ENCODE measurements around the gene DYRK3.
"Not testable (repeated sequence)": the region's sequence is repeated elsewhere in the genome, so short reads cannot be mapped to it uniquely, and the experiment has no call there.

The DYRK3 gene

DNA sequence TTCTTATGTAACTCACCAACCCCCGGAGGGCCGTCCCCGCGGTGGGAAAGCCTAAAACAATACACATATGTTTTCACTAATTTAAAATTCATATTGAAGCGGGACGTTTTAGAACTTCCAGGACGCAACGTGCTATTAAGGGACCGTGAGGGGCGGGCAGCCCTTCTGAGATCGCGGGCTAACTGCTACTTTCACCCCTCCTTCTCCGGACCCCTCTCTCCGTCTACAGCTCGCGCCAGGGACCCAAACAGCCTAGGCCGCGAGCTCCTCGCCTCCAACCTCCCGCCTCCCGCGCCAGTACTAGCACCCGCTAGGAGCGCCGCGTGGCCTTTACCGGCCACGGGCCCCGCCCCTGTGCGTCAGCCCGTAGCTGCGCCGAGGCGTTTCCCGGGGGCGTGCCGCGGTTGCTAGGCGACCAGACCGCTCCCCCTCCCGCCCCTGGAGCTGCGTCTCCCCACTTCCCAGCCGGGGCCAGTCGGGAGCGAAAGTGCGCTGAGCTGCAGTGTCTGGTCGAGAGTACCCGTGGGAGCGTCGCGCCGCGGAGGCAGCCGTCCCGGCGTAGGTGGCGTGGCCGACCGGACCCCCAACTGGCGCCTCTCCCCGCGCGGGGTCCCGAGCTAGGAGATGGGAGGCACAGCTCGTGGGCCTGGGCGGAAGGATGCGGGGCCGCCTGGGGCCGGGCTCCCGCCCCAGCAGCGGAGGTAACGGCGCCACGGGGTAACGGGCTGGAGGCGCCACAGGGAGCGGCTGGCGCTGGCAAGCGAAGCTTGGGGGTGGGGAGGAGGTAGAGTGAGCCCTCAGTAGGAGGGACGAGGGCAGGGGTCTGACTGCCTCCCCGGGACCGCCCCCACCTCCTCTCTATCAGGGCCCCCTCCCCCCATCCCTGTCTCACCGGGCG lies at the start of gene DYRK3:
Gene DYRK3 (plus strand): TSS at position 457 of the 898 bp plus-strand sequence. CDS start 168 bp downstream, at position 625.
- peak; percentile 67 to 74 for DNase-seq (ENCODE audit: low read depth in 2 of 2)

GRCh38 chr1:206586501-206587445 lies 48.6 kb upstream of the DYRK3 start:
- no peak for DNase-seq (ENCODE audit: low read depth in 2 of 2)

GRCh38 chr1:206587904-206588303 lies 47.4 kb upstream of the DYRK3 start:
- DNase-seq (ENCODE audit: low read depth in 2 of 2): no peak

- DNase-seq (ENCODE audit: low read depth in 2 of 2): no peak
These were observed 46.8 kb upstream of the DYRK3 start for GRCh38 chr1:206588492-206588891.

DNA sequence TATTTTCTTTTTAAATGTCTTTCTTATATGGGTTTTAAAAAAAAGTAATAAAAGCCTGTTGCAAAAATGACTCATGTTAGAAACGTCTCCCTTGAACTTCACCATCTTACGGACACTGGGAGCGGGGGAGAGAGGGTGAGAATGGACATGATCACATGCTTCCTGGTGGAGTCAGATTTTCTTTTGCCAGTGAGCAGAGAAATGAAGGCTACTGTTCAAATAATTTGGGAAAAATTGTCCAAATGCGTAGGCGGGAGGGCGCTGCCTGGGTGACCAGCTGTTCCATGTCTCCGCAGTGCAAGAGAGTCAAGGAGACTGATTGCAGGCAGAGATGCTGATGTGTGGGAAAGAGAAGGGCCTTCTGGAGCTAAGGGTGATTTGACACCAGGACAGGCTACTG lies 46.1 kb upstream of the DYRK3 start:
- DNase-seq (ENCODE audit: low read depth in 2 of 2): no peak

DNA sequence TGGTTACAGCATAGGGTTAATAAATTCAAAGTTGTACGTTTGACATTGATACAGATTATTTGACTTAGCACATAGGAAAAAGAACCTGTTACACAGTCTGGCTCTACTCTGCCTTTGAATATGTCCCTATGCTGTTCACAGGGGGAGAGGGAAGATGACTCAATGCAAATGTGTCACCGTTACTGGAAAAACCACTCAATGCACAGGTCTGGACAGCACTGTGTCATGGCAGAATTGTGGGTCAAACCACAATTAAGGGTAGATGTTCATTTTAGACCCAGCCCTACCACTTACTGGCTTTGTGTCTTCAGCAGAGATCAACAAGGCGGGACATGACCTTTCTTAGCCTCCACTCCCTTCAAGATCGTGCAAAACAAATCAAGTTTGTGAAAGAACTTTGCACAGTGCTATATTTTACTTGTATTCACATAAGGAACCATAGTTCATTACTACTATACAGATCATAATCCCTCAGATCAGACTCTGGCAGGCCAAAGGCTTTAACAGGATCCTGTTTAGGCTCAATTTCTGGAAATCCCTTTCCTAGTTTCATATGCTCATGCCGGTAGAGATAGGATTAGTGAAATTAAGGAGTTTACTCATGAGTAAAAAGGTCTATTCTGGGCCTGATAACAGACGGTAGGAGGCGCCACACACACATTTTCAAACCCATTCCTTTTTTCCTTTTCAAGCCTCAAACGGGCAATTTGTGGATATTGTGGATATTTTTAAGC lies 45.1 kb upstream of the DYRK3 start:
- DNase-seq (ENCODE audit: low read depth in 2 of 2): no peak

DNA sequence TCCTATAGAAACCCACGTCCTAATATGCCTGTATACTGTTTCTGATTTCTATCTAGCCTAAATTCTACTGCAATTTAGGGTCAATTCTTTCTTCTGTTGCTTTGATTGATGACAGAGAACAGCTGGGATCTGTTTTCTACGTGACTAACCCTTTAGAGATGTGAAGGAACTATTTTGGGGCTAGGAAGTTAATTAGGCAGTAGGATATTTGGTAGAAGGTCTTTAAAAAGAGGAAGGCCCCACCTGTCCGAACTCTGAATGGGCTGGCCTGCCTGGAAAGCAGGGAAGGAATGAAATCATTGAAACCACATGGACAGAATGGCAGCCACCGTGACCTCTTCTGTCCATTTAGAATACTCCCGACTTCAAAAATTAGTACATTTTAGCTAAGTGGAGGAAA lies 44.1 kb upstream of the DYRK3 start:
- DNase-seq (ENCODE audit: low read depth in 2 of 2): no peak

GRCh38 chr1:206591696-206592095 lies 43.6 kb upstream of the DYRK3 start:
- no peak for DNase-seq (ENCODE audit: low read depth in 2 of 2)

DNA sequence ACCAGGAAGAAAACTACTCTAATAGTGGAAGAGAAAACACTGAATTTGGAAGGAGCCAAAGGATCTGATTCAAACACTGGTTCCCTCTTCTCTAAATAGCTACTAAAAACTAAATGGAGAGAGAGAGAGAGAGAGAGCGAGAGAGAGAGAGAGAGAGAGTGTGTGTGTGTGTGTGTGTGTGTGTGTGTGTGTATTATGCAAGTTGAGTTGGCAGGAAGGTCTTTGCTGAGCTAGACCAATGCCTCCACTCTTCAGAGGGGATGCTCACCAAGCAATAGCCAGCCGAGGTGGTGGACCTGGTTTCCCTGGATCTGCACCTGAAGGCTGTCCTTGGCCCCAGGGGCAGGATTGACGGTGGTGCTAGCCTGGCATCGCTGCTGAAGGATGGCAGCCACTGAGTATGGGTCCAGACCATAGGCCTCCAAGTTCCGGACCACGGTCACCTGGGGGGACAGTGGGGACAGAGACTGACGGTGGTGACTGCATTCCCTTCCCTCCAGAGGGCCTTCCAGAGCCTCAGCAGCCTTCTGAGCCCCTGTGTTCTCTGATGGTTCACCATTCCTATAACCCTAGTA lies 41.9 kb upstream of the DYRK3 start:
- no peak for DNase-seq (ENCODE audit: low read depth in 2 of 2)

DNA sequence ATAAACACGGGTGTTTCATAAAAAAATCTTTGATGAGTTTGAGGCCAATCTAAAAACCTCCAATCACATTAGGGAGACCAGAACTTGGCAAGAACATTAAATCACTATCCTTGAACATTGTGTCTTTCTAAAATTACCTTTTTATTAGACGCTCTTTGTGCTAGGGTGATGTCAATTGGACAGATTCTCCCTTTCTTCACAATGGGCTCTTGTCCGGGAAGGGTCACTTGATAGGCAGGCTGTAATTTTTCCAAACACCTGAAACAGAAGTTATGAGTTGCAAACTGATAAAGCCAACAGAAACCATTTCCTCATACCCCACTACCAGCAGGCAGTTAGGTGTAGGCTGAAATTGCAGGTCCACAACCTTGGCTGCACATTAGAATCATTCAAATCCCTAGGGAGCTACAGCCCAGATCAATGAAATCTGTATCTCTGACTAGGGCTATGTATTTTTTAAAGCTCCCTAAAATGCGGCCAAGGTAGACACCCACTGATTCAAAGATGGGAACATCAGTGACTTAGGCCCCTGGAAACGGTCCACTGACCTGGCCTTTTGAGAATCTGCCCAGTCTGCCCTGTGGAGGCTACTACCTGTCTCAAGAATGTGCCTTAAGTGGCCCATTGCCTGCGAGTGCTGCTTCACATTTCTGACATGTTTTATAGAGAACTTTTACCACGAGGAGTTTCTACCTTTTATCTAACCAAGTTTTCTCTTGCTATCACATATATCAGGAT lies 39.6 kb upstream of the DYRK3 start:
- DNase-seq (ENCODE audit: low read depth in 2 of 2): no peak

DNA sequence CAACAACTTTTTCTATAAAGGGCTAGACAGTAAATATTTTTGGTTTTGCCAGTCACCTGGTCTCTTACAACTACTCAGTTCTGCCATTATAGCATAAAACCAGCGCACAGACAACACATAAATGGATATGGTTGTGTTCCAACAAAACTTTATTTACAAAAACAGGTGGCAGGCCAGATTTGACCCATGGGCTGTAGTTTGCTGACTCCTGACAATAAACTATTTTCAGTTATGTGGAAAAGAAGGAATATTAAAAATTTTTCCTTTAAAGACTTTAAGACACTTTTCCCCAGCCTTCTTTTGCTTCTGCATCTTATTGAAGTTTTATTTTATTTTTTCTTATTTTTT lies 39.0 kb upstream of the DYRK3 start:
- DNase-seq (ENCODE audit: low read depth in 2 of 2): no peak

DNA sequence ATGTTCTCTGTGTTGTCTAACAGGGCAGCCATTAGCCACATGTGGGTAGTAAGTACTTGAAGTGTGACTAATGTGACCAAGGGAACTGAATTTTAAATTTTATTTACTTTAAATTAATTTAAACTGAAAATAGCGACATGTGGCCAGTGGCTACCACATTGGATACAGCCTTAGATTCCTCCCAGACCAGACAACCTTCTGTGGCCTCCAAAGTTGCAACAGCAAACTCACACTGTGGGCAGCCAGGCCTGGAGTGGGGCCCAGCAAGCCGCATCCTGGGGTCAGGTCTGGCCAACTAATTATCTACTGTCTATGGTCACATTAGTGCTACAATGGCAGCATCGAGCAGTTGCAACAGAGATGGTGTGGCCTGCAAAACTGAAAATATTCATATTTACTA lies 34.8 kb upstream of the DYRK3 start:
- no peak for DNase-seq (ENCODE audit: low read depth in 2 of 2)

GRCh38 chr1:206604861-206605260 lies 30.5 kb upstream of the DYRK3 start:
- no peak for DNase-seq (ENCODE audit: low read depth in 2 of 2)

DNA sequence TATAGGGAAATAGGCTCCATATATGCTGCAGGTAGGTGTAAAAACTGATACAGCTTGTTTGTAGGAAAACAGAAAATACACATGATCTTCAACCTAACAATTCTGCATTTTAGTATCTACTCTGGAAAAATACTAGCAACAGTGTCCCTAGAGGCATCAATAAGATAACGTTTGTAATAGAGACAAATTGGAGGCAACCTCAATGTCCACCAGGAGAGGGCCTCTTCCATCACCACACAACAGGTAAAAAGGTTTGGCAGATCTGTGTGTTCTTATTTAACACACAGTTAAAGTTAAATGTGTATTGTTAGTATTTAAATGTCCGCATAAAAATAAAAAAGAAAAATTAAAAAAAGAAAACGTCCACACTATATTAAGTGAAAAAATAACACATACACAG lies 28.5 kb upstream of the DYRK3 start:
- DNase-seq (ENCODE audit: low read depth in 2 of 2): no peak

DNA sequence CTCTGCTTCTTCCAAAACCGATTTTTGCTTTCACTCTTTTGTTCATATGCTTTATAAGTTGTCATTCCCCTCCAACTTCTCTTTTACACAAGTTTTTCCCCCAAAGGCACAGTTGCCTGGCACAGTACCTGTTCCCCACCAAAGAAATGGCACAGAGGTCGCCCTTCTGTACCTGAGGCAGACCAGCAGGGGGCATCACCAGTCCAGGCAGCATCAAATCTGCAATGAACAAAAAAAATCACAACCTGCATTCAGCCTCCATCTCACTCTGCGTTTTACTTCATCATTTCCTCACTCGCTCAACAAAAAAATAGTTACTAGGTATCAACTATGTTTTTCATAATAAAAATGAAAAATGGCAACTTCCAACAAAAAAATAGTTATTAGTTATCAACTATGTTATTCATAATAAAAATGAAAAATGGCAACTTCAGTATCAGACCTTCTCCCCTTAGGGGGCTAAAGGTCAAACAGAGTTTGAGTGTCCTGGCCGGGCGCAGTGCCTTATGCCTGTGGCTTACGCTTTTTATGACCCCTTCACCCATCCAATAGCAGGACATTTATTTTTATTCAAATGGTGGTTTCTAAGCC lies 27.1 kb upstream of the DYRK3 start:
- DNase-seq (ENCODE audit: low read depth in 2 of 2): peak in 1 of 2 donors; percentile 34

DNA sequence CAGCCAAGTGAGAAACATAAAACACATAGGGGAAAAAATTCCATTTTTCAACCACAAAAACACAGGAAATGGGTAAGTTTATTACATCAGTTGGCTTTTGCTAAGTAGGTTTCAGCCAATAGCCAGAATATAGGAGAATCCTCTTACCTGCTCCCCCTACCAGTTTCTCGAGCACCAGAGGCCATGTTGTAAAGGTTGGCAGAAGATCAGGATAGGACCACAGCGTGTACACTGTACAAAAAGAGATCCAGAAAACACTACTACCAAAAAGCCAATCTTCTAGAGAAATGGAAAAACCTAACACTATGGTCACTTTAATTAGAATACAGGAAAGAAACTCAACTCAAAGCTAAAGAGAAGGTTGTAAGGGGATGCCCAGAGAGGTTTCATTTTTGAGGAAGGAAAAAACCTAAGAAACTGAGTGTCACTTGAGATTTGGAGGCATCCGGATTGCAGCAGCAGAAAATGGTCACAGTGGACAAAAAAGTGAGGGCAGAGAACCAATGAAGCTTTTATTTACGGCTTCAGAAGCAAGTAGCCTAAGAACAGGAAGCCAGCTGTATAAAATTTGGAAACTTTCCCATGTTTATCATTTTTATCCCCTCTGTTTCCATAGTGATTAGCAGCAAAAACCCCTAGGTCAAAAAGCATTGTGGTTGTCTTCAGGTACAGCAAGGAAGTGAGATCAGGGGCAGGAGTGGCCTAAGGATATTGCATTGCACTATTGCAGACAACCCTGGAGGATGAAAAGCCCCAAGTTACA lies 25.9 kb upstream of the DYRK3 start:
- DNase-seq (ENCODE audit: low read depth in 2 of 2): no peak

DNA sequence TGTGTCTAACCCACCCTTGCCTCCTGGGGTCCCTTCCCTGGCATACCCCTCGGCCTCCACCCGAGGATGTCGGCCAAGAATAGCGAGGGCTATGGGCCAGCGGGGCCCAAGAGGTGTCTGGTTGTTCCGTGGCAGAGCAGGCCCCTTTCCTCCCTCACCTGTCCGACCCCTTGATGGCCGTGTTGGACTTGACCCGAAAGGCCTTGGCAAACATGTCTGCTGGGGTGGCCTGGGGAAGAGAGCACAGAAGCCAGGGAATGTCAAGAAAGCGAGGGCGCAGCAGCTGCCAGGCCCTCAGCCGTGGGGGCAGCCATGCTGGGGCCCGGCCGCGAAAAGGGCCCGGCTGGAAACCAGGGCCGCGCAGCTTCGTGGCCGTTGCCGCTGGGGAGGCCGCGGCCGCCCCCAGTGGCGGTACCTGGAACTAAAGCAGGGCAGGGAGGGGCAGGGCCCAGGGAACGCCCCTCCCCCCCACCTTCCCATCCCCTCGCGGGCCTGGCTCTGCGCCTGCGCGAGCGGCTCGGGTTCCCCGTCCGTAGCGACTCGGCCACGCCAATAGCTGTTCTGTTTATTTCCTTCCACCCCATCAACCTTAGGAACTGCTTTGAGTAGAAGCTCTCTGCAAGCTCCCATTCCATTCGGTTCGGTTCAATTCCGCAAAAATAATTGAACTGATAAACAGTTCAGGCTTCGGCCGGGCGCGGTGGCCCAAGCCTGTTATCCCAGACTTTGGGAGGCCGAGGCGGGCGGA lies 23.0 kb upstream of the DYRK3 start, which contains the start of gene EIF2D:
Gene EIF2D (minus strand): TSS at position 337 of the 748 bp plus-strand sequence. CDS start 123 bp downstream, at position 214.
- DNase-seq (ENCODE audit: low read depth in 2 of 2): peak; percentile 89 to 90

DNA sequence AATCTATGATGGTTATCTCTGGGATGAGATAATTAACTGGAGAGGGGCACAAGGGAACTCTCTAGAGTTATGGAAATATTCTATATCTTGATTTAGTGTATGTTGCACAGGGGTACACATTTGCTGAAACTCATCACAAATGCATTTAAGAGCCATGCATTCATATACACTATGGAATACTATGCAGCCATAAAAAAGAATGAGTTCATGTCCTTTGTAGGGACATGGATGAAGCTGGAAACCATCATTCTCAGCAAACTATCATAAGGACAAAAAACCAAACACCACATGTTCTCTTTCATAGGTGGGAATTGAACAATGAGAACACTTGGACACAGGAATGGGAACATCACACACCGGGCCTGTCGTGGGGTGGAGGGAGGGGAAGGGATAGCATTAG lies 8.9 kb upstream of the DYRK3 start:
- not testable (repeated sequence) for DNase-seq (ENCODE audit: low read depth in 2 of 2)

GRCh38 chr1:206628916-206629315 lies 6.4 kb upstream of the DYRK3 start:
- no peak for DNase-seq (ENCODE audit: low read depth in 2 of 2)
